ENCODE measurements around the gene CASP14.

CASP14 gene

GRCh38 chr19:15105044-15105443 is 55.8 kb downstream of the CASP14 start:
- H3K27ac ChIP-seq (replicated peaks): no peak overlapping the region
- no peak for DNase-seq (ENCODE audit: low read depth in 1 of 2, low spot score in 1 of 2)
- H3K27me3 ChIP-seq (ENCODE audit: insufficient read depth, poor library complexity, severe bottlenecking): peaks cover 31% of the 10 kb centered on the region
- no peak for TF ChIP-seq POLR2AphosphoS5 (IDR thresholded peaks at IDR 0.05; ENCODE audit: low read depth)
- TF ChIP-seq REST (IDR thresholded peaks at IDR 0.05; ENCODE audit: insufficient replicate concordance, low read depth): no peak
- TF ChIP-seq SPI1 (IDR thresholded peaks at IDR 0.05; ENCODE audit: borderline replicate concordance, low read depth): no peak
- TF ChIP-seq CTCF (IDR thresholded peaks at IDR 0.05; ENCODE audit: insufficient read depth, low read length): no peak
- TF ChIP-seq GABPA (IDR thresholded peaks at IDR 0.05; ENCODE audit: low read depth): no peak
- no peak overlapping the region for H3K4me3 ChIP-seq (replicated peaks; ENCODE audit: insufficient read depth, low read length)

- Histone ChIP-seq H3K4me3 (replicated peaks; ENCODE audit: insufficient read depth, low read length) (no peak within 1 kb of the TSS), H3K27me3 (ENCODE audit: insufficient read depth, poor library complexity, severe bottlenecking) (peaks cover 31% of the 10 kb centered on the region)
Measured at GRCh38 chr19:15107061-15108010, 58.1 kb downstream of the CASP14 start, which contains the start of gene SYDE1. SYDE1 (plus strand) TSS chr19:15107401; CDS start chr19:15107434, 33 bp downstream.

More at GRCh38 chr19:15107061-15108010, 58.1 kb downstream of the CASP14 start, which contains the start of gene SYDE1:
- no peak for DNase-seq (ENCODE audit: low read depth in 1 of 2, low spot score in 1 of 2)
- H3K27ac ChIP-seq (replicated peaks): no peak within 1 kb of the TSS
- TF ChIP-seq SPI1 (IDR thresholded peaks at IDR 0.05; ENCODE audit: borderline replicate concordance, low read depth) (no peak), POLR2AphosphoS5 (IDR thresholded peaks at IDR 0.05; ENCODE audit: low read depth) (no peak), REST (IDR thresholded peaks at IDR 0.05; ENCODE audit: insufficient replicate concordance, low read depth) (no peak)

All from HL-60 (cell line).